ENCODE measurements around the gene ADK.

Gene ADK

DNA sequence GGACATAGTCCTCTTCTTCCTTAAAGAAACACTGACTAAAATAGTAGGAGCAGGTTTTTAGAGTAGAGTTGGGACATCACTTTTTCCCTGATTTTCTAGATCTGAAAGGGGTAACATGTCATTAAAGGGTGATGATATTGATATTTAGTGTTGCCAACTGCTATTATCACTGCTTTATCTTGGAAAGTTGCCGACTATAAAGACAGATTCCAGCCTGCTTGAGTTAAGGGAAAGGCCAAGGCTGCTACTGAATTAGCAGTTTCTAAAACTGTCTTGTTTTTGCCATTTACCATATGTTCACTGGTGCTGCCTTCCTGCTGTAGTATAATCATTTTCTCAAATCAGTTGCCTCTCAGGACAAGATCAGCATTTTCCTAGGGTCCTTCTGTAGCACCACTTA is 30.1 kb upstream of the ADK start:
- no peaks in the 10 kb centered on the region for H3K9me3 ChIP-seq (ENCODE audit: insufficient read depth, low read length)
- H3K4me3 ChIP-seq (ENCODE audit: low read length): no peak overlapping the region
- H3K4me2 ChIP-seq (ENCODE audit: low read length): no peak overlapping the region
- no peak overlapping the region for H3K9ac ChIP-seq (ENCODE audit: low read length)
- TF ChIP-seq, protein P1, sequence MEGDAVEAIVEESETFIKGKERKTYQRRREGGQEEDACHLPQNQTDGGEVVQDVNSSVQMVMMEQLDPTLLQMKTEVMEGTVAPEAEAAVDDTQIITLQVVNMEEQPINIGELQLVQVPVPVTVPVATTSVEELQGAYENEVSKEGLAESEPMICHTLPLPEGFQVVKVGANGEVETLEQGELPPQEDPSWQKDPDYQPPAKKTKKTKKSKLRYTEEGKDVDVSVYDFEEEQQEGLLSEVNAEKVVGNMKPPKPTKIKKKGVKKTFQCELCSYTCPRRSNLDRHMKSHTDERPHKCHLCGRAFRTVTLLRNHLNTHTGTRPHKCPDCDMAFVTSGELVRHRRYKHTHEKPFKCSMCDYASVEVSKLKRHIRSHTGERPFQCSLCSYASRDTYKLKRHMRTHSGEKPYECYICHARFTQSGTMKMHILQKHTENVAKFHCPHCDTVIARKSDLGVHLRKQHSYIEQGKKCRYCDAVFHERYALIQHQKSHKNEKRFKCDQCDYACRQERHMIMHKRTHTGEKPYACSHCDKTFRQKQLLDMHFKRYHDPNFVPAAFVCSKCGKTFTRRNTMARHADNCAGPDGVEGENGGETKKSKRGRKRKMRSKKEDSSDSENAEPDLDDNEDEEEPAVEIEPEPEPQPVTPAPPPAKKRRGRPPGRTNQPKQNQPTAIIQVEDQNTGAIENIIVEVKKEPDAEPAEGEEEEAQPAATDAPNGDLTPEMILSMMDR (IDR thresholded peaks at IDR 0.05; ENCODE audit: low read depth, low read length): no peak
- no peak for TF ChIP-seq EZH2phosphoT487 (IDR thresholded peaks at IDR 0.05; ENCODE audit: low read depth)
- no peaks in the 10 kb centered on the region for H4K20me1 ChIP-seq (ENCODE audit: insufficient read depth, low read length)
- H3K4me1 ChIP-seq (ENCODE audit: low read length): peaks cover 6% of the 10 kb centered on the region; the same call in 1 of the 2 replicates
- no peaks in the 10 kb centered on the region for H3K79me2 ChIP-seq (ENCODE audit: low read length)
- peaks cover 34% of the 10 kb centered on the region for H3K36me3 ChIP-seq (replicated peaks; ENCODE audit: low read depth, low read length)
- H2AFZ ChIP-seq (ENCODE audit: low read depth, low read length): no peak overlapping the region
- no peak overlapping the region for H3K27ac ChIP-seq (ENCODE audit: low read length)
- H3K27me3 ChIP-seq (ENCODE audit: low read depth, low read length): no peaks in the 10 kb centered on the region

DNA sequence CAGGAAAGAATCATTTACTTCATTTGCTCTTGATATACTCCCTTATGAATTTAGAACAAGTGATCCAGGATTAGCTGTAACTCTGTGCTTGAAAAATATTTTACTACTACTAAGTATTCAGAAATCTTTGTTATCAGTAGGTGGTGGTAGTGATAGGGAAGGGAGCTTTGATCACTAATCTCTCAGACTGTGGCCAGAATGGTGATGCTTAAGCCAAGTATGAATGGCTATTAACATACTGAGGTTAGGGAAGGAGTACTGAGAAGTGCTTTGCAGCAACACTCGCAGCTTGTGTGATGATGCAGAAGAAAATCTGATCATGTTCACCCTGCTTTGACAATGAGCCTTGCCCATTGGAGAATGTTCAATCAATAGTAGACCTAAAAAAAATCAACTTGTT is 29.7 kb upstream of the ADK start:
- Histone ChIP-seq H3K9me3 (ENCODE audit: insufficient read depth, low read length) (no peaks in the 10 kb centered on the region), H2AFZ (ENCODE audit: low read depth, low read length) (no peak overlapping the region), H3K27ac (ENCODE audit: low read length) (no peak overlapping the region), H3K4me2 (ENCODE audit: low read length) (no peak overlapping the region), H3K27me3 (ENCODE audit: low read depth, low read length) (no peaks in the 10 kb centered on the region), H3K4me1 (ENCODE audit: low read length) (peaks cover 6% of the 10 kb centered on the region; the same call in 1 of the 2 replicates), H3K36me3 (replicated peaks; ENCODE audit: low read depth, low read length) (peaks cover 38% of the 10 kb centered on the region), H4K20me1 (ENCODE audit: insufficient read depth, low read length) (no peaks in the 10 kb centered on the region), H3K79me2 (ENCODE audit: low read length) (no peaks in the 10 kb centered on the region), H3K4me3 (ENCODE audit: low read length) (no peak overlapping the region), H3K9ac (ENCODE audit: low read length) (no peak overlapping the region)
- TF ChIP-seq, protein P1 (IDR thresholded peaks at IDR 0.05; ENCODE audit: low read depth, low read length): no peak
- TF ChIP-seq EZH2phosphoT487 (IDR thresholded peaks at IDR 0.05; ENCODE audit: low read depth): no peak

DNA sequence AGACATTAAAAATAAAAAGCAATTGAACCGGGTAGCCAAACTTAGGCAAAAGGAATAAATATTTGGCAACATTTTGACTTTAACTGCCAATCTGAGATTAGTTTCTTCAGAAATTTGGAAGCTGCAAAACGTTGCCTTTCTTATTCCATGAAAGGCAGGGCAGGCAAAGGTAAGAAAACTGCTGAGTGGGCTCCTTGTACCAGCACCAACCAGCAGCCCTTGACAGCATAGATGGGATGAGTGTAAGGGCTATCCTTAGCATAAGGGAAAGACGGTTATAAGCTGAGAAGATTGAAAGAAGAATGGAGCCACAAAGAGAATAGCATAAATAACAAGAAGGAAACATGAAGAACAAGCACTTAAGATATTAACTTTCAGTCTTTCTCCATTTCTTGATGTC is 29.0 kb upstream of the ADK start:
- H3K4me1 ChIP-seq (ENCODE audit: low read length): peaks cover 6% of the 10 kb centered on the region; the same call in 1 of the 2 replicates
- H3K27ac ChIP-seq (ENCODE audit: low read length): no peak overlapping the region
- no peaks in the 10 kb centered on the region for H3K27me3 ChIP-seq (ENCODE audit: low read depth, low read length)
- no peaks in the 10 kb centered on the region for H3K9me3 ChIP-seq (ENCODE audit: insufficient read depth, low read length)
- TF ChIP-seq, protein P1 (IDR thresholded peaks at IDR 0.05; ENCODE audit: low read depth, low read length): no peak
- no peak for TF ChIP-seq EZH2phosphoT487 (IDR thresholded peaks at IDR 0.05; ENCODE audit: low read depth)
- H3K79me2 ChIP-seq (ENCODE audit: low read length): no peaks in the 10 kb centered on the region
- H4K20me1 ChIP-seq (ENCODE audit: insufficient read depth, low read length): no peaks in the 10 kb centered on the region
- H3K36me3 ChIP-seq (replicated peaks; ENCODE audit: low read depth, low read length): peaks cover 38% of the 10 kb centered on the region
- H3K4me3 ChIP-seq (ENCODE audit: low read length): no peak overlapping the region
- no peak overlapping the region for H3K4me2 ChIP-seq (ENCODE audit: low read length)
- H2AFZ ChIP-seq (ENCODE audit: low read depth, low read length): no peak overlapping the region
- no peak overlapping the region for H3K9ac ChIP-seq (ENCODE audit: low read length)

DNA sequence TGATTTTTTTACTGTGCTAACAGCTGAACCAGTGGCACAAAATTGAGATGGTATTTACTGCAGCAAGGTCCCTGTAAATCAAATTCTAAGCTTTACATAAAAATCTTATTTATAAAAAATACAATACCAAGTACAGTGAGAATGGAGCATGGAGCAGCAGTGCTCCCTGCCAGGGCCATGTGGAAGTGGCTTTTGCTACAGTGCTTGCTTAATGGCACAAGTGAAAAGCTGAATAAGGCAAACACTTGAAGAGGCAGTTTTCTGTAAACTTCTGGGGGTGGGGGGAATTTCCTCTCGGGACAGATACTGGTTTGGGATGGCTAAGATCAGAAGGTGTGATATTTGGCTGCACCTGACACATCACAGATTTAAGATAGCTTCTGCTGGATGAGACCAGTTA is 27.9 kb upstream of the ADK start:
- H3K4me3 ChIP-seq (ENCODE audit: low read length): no peak overlapping the region
- H3K27ac ChIP-seq (ENCODE audit: low read length): no peak overlapping the region
- peaks cover 38% of the 10 kb centered on the region for H3K36me3 ChIP-seq (replicated peaks; ENCODE audit: low read depth, low read length)
- no peak overlapping the region for H3K9ac ChIP-seq (ENCODE audit: low read length)
- H3K27me3 ChIP-seq (ENCODE audit: low read depth, low read length): no peaks in the 10 kb centered on the region
- no peak overlapping the region for H3K4me2 ChIP-seq (ENCODE audit: low read length)
- H3K9me3 ChIP-seq (ENCODE audit: insufficient read depth, low read length): no peaks in the 10 kb centered on the region
- H3K79me2 ChIP-seq (ENCODE audit: low read length): no peaks in the 10 kb centered on the region
- no peaks in the 10 kb centered on the region for H3K4me1 ChIP-seq (ENCODE audit: low read length)
- H2AFZ ChIP-seq (ENCODE audit: low read depth, low read length): no peak overlapping the region
- no peak for TF ChIP-seq EZH2phosphoT487 (IDR thresholded peaks at IDR 0.05; ENCODE audit: low read depth)
- TF ChIP-seq, protein P1 (IDR thresholded peaks at IDR 0.05; ENCODE audit: low read depth, low read length): no peak
- H4K20me1 ChIP-seq (ENCODE audit: insufficient read depth, low read length): no peaks in the 10 kb centered on the region

Data from OCI-LY3 (cell line).